ENCODE results near the gene MTSS2.

Gene MTSS2

GRCh38 chr16:70688246-70688742 lies 2.4 kb upstream of the MTSS2 start:
- H3K4me3 Mint-ChIP-seq: no peak overlapping the region
- H3K27me3 Mint-ChIP-seq: no peaks in the 10 kb centered on the region
- no peaks in the 10 kb centered on the region for H3K36me3 Mint-ChIP-seq
- no peak overlapping the region for H3K27ac Mint-ChIP-seq
- peaks cover 2% of the 10 kb centered on the region for H3K4me1 Mint-ChIP-seq (ENCODE audit: low read depth)
- H3K9me3 Mint-ChIP-seq (ENCODE audit: low read depth): no peaks in the 10 kb centered on the region

GRCh38 chr16:70687671-70688245 lies 1.9 kb upstream of the MTSS2 start:
- Mint-ChIP-seq H3K36me3 (no peaks in the 10 kb centered on the region), H3K9me3 (ENCODE audit: low read depth) (no peaks in the 10 kb centered on the region), H3K4me1 (ENCODE audit: low read depth) (peaks cover 3% of the 10 kb centered on the region), H3K27me3 (no peaks in the 10 kb centered on the region), H3K4me3 (peak overlapping the region; percentile 51), H3K27ac (no peak overlapping the region)

- Mint-ChIP-seq H3K27ac (no peak overlapping the region), H3K9me3 (ENCODE audit: low read depth) (no peaks in the 10 kb centered on the region), H3K36me3 (no peaks in the 10 kb centered on the region), H3K4me1 (ENCODE audit: low read depth) (peaks cover 5% of the 10 kb centered on the region), H3K4me3 (peak overlapping the region; percentile 51), H3K27me3 (no peaks in the 10 kb centered on the region)
These were observed 1.3 kb upstream of the MTSS2 start for GRCh38 chr16:70687102-70687511.

GRCh38 chr16:70686376-70687101 lies 686 bp upstream of the MTSS2 start:
- peak overlapping the region; percentile 72 for H3K4me3 Mint-ChIP-seq
- no peaks in the 10 kb centered on the region for H3K27me3 Mint-ChIP-seq
- no peaks in the 10 kb centered on the region for H3K9me3 Mint-ChIP-seq (ENCODE audit: low read depth)
- peak overlapping the region; percentile 50 for H3K27ac Mint-ChIP-seq
- no peaks in the 10 kb centered on the region for H3K36me3 Mint-ChIP-seq
- peaks cover 8% of the 10 kb centered on the region for H3K4me1 Mint-ChIP-seq (ENCODE audit: low read depth)

GRCh38 chr16:70685061-70685937 lies 554 bp downstream of the MTSS2 start:
- H3K9me3 Mint-ChIP-seq (ENCODE audit: low read depth): no peaks in the 10 kb centered on the region
- peaks cover 11% of the 10 kb centered on the region for H3K4me1 Mint-ChIP-seq (ENCODE audit: low read depth)
- peak overlapping the region; percentile 77 for H3K4me3 Mint-ChIP-seq
- H3K36me3 Mint-ChIP-seq: no peaks in the 10 kb centered on the region
- no peak overlapping the region for H3K27ac Mint-ChIP-seq
- H3K27me3 Mint-ChIP-seq: no peaks in the 10 kb centered on the region

GRCh38 chr16:70684146-70685060 lies 1.4 kb downstream of the MTSS2 start:
- H3K27me3 Mint-ChIP-seq: no peaks in the 10 kb centered on the region
- H3K9me3 Mint-ChIP-seq (ENCODE audit: low read depth): no peaks in the 10 kb centered on the region
- peak overlapping the region; percentile 77 for H3K4me3 Mint-ChIP-seq
- H3K4me1 Mint-ChIP-seq (ENCODE audit: low read depth): peaks cover 11% of the 10 kb centered on the region
- H3K27ac Mint-ChIP-seq: no peak overlapping the region
- H3K36me3 Mint-ChIP-seq: no peaks in the 10 kb centered on the region

- Mint-ChIP-seq H3K36me3 (no peaks in the 10 kb centered on the region), H3K27me3 (no peaks in the 10 kb centered on the region), H3K4me1 (ENCODE audit: low read depth) (peaks cover 14% of the 10 kb centered on the region), H3K9me3 (ENCODE audit: low read depth) (no peaks in the 10 kb centered on the region), H3K4me3 (no peak overlapping the region), H3K27ac (no peak overlapping the region)
These were observed 2.5 kb downstream of the MTSS2 start for GRCh38 chr16:70683146-70683944.

GRCh38 chr16:70682239-70683145 lies 3.4 kb downstream of the MTSS2 start:
- H3K36me3 Mint-ChIP-seq: no peaks in the 10 kb centered on the region
- no peak overlapping the region for H3K27ac Mint-ChIP-seq
- H3K4me1 Mint-ChIP-seq (ENCODE audit: low read depth): peaks cover 14% of the 10 kb centered on the region
- no peak overlapping the region for H3K4me3 Mint-ChIP-seq
- no peaks in the 10 kb centered on the region for H3K27me3 Mint-ChIP-seq
- H3K9me3 Mint-ChIP-seq (ENCODE audit: low read depth): no peaks in the 10 kb centered on the region

- Mint-ChIP-seq H3K27me3 (no peaks in the 10 kb centered on the region), H3K9me3 (ENCODE audit: low read depth) (no peaks in the 10 kb centered on the region), H3K4me3 (no peak overlapping the region), H3K27ac (no peak overlapping the region), H3K4me1 (ENCODE audit: low read depth) (peaks cover 14% of the 10 kb centered on the region), H3K36me3 (no peaks in the 10 kb centered on the region)
These were observed 4.2 kb downstream of the MTSS2 start for GRCh38 chr16:70681382-70682238.

GRCh38 chr16:70680495-70681381 lies 5.1 kb downstream of the MTSS2 start:
- Mint-ChIP-seq H3K4me1 (ENCODE audit: low read depth) (peaks cover 14% of the 10 kb centered on the region), H3K27ac (no peak overlapping the region), H3K36me3 (no peaks in the 10 kb centered on the region), H3K9me3 (ENCODE audit: low read depth) (no peaks in the 10 kb centered on the region), H3K4me3 (no peak overlapping the region), H3K27me3 (no peaks in the 10 kb centered on the region)

GRCh38 chr16:70679671-70680494 lies 6.0 kb downstream of the MTSS2 start:
- no peak overlapping the region for H3K27ac Mint-ChIP-seq
- no peaks in the 10 kb centered on the region for H3K27me3 Mint-ChIP-seq
- no peaks in the 10 kb centered on the region for H3K36me3 Mint-ChIP-seq
- peaks cover 14% of the 10 kb centered on the region for H3K4me1 Mint-ChIP-seq (ENCODE audit: low read depth)
- no peaks in the 10 kb centered on the region for H3K9me3 Mint-ChIP-seq (ENCODE audit: low read depth)
- no peak overlapping the region for H3K4me3 Mint-ChIP-seq
